ENCODE measurements around the gene SHD.
"Not testable (repeated sequence)": the region's sequence is repeated elsewhere in the genome, so short reads cannot be mapped to it uniquely, and the experiment has no call there.

The SHD gene

DNA sequence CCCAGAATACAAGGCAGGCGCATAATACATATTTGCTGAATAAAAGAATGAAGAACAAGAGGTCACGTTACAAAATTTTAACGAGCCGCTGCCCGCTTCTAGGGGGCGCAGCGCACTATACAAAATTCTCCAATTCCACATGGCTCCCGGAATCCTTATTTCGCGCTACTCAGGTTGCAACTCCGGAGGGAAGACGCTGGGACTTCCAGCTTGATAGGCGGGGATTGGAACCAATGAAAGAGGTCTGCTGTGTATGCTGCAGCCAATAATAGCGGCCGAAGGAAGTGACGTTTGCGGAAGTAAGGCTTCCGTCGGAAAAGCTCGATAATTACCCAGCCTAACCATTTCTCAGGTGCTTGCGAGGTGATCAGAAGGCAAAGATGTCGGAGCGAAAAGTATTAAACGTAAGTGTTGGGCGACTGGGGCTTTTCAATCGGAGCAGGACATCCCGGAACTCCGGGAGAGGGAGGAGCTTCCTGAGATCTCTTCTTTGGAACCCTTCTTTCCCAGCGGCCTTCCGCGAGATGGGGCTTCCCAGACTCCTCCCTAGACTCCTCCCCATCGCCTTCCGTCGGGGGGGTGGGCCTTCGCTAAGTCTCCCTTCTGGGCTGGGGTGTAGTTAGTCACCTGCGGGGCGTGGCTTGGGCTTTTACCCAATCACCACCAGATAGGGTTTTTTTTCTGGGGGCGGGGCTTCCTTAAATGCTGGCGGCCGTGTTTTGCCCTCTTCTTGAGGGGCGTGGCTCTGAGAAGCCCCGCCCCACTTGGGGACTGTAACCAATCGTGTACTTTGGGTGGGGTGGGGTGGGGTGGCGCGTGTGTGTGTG is 32.1 kb upstream of the SHD start, which contains the start of gene YJU2:
YJU2 (plus strand) TSS at position 314 of the 827 bp plus-strand sequence; CDS start at position 381, 67 bp downstream.
- Mint-ChIP-seq H3K27ac (peak within 1 kb of the TSS; percentile 99), H3K4me1 (ENCODE audit: low read depth in 2 of 2) (peaks cover 4 to 23% of the 10 kb centered on the region in 2 donors), H3K36me3 (ENCODE audit: insufficient read depth) (peaks cover 62% of the 10 kb centered on the region), H3K4me3 (peak within 1 kb of the TSS; percentile 87 to 91), H3K9me3 (peaks cover 0 to 1% of the 10 kb centered on the region in 2 donors), H3K27me3 (peaks cover 0 to 2% of the 10 kb centered on the region in 2 donors)
- peak; percentile 98 to 100 (median 99) for DNase-seq
- ATAC-seq (replicated peaks) = peak; percentile 92

DNA sequence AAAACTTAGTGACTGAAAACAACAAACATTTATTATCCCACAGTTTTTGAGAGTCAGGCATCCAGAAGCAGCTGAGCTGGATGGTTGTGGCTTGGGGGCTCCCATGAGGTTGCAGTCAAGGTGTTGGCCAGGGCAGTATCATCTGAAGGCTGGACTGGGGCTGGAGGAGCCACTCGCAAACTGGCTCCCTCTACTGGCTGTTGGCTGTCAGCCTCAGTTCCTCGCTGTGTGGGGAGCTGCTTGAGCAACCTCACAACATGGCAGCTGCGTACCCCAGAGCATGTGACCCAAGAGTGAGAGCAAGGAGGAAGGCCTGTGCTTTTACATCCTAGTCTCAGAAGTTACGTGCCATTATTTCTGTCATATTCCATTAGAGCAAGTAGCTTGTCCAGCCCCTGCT is 22.5 kb upstream of the SHD start:
- peaks cover 1 to 6% of the 10 kb centered on the region in 2 donors for H3K4me1 Mint-ChIP-seq (ENCODE audit: low read depth in 2 of 2)
- H3K36me3 Mint-ChIP-seq (ENCODE audit: insufficient read depth) = peaks cover 99% of the 10 kb centered on the region
- no peak for DNase-seq
- no peak overlapping the region for H3K4me3 Mint-ChIP-seq
- H3K9me3 Mint-ChIP-seq = peaks cover 0 to 2% of the 10 kb centered on the region in 2 donors
- no peak for ATAC-seq (replicated peaks)
- no peaks in the 10 kb centered on the region for H3K27me3 Mint-ChIP-seq
- H3K27ac Mint-ChIP-seq = no peak overlapping the region

DNA sequence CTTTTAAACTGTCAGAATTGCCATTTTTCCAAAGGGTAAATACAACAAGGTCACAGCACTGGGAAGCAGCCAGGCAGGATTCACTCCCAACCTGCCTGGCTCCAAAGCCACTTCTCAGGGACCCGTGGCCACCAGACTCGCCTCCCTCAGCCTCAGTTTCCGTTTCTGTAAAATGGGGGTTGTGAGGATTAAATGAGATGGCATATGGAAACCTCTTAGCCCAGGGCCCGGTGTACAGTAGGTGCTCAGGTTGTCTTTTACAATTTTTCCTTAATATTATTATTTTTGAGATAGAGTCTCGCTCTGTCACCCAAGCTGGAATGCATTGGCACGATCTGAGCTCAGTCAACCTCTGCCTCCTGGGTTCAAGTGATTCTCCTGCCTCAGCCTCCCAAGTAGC is 22.0 kb upstream of the SHD start:
- Mint-ChIP-seq H3K36me3 (ENCODE audit: insufficient read depth) (peaks cover 99% of the 10 kb centered on the region), H3K27me3 (no peaks in the 10 kb centered on the region), H3K4me3 (no peak overlapping the region), H3K4me1 (ENCODE audit: low read depth in 2 of 2) (peaks cover 1 to 6% of the 10 kb centered on the region in 2 donors), H3K27ac (no peak overlapping the region), H3K9me3 (peaks cover 0 to 2% of the 10 kb centered on the region in 2 donors)
- ATAC-seq (replicated peaks) (no peak), DNase-seq (no peak)

DNA sequence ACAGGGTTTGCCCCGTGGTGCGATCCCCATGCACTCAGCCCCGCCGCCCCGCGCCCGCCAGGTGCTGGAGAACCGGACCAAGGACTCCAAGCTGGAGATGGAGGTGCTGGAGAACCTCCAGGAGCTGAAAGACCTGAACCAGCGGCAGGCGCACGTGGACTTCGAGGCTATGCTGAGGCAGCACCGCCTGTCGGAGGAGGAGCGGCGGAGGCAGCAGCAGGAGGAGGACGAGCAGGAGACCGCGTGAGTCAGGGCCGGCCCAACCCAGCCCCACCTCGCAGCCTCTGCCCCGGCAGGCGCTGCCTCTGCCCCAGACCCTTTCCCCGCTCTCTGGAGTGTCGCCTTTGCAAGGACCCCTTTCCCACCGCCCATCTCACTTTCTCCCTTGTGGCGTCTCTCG is 20.9 kb upstream of the SHD start:
- H3K4me3 Mint-ChIP-seq = no peak overlapping the region
- peaks cover 0 to 2% of the 10 kb centered on the region in 2 donors for H3K9me3 Mint-ChIP-seq
- DNase-seq (no peak), ATAC-seq (replicated peaks) (no peak)
- no peaks in the 10 kb centered on the region for H3K27me3 Mint-ChIP-seq
- peaks cover 1 to 6% of the 10 kb centered on the region in 2 donors for H3K4me1 Mint-ChIP-seq (ENCODE audit: low read depth in 2 of 2)
- peaks cover 99% of the 10 kb centered on the region for H3K36me3 Mint-ChIP-seq (ENCODE audit: insufficient read depth)
- peak overlapping the region in 1 of 2 donors; percentile 78 for H3K27ac Mint-ChIP-seq

GRCh38 chr19:4260613-4261191 is 18.4 kb upstream of the SHD start:
- no peak for ATAC-seq (replicated peaks)
- Mint-ChIP-seq H3K36me3 (ENCODE audit: insufficient read depth) (peaks cover 98% of the 10 kb centered on the region), H3K9me3 (no peaks in the 10 kb centered on the region), H3K27me3 (no peaks in the 10 kb centered on the region), H3K4me3 (no peak overlapping the region), H3K4me1 (ENCODE audit: low read depth in 2 of 2) (peaks cover 10% of the 10 kb centered on the region in 2 donors), H3K27ac (no peak overlapping the region)
- DNase-seq = no peak

GRCh38 chr19:4264812-4265211 is 14.3 kb upstream of the SHD start:
- Mint-ChIP-seq H3K4me1 (ENCODE audit: low read depth in 2 of 2) (peaks cover 25 to 26% of the 10 kb centered on the region in 2 donors), H3K36me3 (ENCODE audit: insufficient read depth) (peaks cover 90% of the 10 kb centered on the region), H3K27me3 (no peaks in the 10 kb centered on the region), H3K27ac (peak overlapping the region; percentile 12 to 92), H3K4me3 (peak overlapping the region; percentile 48 to 71), H3K9me3 (no peaks in the 10 kb centered on the region)
- ATAC-seq (replicated peaks) (peak; percentile 84), DNase-seq (no peak)

GRCh38 chr19:4266253-4267000 is 12.6 kb upstream of the SHD start:
- peak overlapping the region; percentile 10 to 66 for H3K4me3 Mint-ChIP-seq
- H3K36me3 Mint-ChIP-seq (ENCODE audit: insufficient read depth) = peaks cover 83% of the 10 kb centered on the region
- H3K4me1 Mint-ChIP-seq (ENCODE audit: low read depth in 2 of 2) = peaks cover 24 to 25% of the 10 kb centered on the region in 2 donors
- ATAC-seq (replicated peaks) = no peak
- H3K27ac Mint-ChIP-seq = peak overlapping the region; percentile 58 to 79
- no peak for DNase-seq
- H3K27me3 Mint-ChIP-seq = no peaks in the 10 kb centered on the region
- H3K9me3 Mint-ChIP-seq = no peaks in the 10 kb centered on the region

- ATAC-seq (replicated peaks) = peak; percentile 38
- peak; percentile 42 to 52 (median 48) for DNase-seq
- no peaks in the 10 kb centered on the region for H3K9me3 Mint-ChIP-seq
- peaks cover 74% of the 10 kb centered on the region for H3K36me3 Mint-ChIP-seq (ENCODE audit: insufficient read depth)
- H3K4me3 Mint-ChIP-seq = no peak overlapping the region
- no peaks in the 10 kb centered on the region for H3K27me3 Mint-ChIP-seq
- peak overlapping the region in 1 of 2 donors; percentile 71 for H3K27ac Mint-ChIP-seq
- H3K4me1 Mint-ChIP-seq (ENCODE audit: low read depth in 2 of 2) = peaks cover 24 to 25% of the 10 kb centered on the region in 2 donors
Measured at GRCh38 chr19:4267101-4267900, 11.8 kb upstream of the SHD start.

DNA sequence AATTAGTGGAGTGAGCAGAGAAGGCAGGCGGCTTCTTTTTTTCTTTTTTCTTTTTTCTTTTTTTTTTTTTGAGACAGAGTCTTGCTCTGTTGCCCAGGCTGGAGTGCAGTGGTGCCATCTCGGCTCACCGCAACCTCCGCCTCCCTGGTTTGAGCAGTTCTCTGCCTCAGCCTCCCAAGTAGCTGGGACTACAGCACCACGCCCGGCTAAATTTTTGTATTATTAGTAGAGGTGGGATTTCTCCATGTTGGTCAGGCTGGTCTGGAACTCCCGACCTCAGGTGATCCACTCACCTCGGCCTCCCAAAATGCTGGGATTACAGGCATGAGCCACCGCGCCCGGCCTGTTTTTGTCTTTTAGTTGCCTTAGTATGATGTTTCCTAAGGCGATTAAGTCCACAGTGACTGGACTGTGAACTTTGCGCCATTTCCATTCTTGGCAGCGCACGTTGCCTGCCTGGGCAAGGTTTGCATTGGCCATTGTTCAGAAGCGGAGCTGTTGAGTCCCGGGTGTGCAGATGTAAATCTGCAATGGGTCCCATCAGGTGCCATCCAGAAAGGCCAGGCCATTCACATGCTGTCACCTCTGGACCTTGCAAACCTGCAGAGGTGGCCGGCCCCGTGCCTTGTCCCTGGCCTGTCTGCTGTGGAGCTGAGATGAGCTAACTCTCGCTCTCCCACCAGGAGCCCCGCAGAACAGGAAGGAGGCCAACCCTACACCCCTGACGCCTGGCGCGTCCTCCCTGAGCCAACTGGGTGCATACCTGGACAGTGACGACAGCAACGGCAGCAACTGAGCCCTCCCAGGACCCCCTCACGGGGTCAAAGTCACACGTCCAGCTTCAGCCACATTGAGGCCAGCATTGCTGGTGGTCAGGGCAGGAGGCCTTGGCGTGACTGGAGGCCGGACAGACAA is 10.9 kb upstream of the SHD start:
- Mint-ChIP-seq H3K9me3 (no peaks in the 10 kb centered on the region), H3K4me1 (ENCODE audit: low read depth in 2 of 2) (peaks cover 24 to 25% of the 10 kb centered on the region in 2 donors), H3K27me3 (no peaks in the 10 kb centered on the region), H3K36me3 (ENCODE audit: insufficient read depth) (peaks cover 69% of the 10 kb centered on the region), H3K4me3 (no peak overlapping the region), H3K27ac (peak overlapping the region in 1 of 2 donors; percentile 71)
- ATAC-seq (replicated peaks) (no peak), DNase-seq (no peak)

- DNase-seq (no peak), ATAC-seq (replicated peaks) (no peak)
- Mint-ChIP-seq H3K36me3 (ENCODE audit: insufficient read depth) (peaks cover 61% of the 10 kb centered on the region), H3K27ac (peak overlapping the region in 1 of 2 donors; percentile 26), H3K9me3 (no peaks in the 10 kb centered on the region), H3K4me1 (ENCODE audit: low read depth in 2 of 2) (peaks cover 24 to 25% of the 10 kb centered on the region in 2 donors), H3K4me3 (no peak overlapping the region), H3K27me3 (no peaks in the 10 kb centered on the region)
Measured at GRCh38 chr19:4268816-4269430, 10.1 kb upstream of the SHD start.

GRCh38 chr19:4272894-4273293 is 6.2 kb upstream of the SHD start:
- Mint-ChIP-seq H3K4me3 (no peak overlapping the region), H3K36me3 (ENCODE audit: insufficient read depth) (peaks cover 26% of the 10 kb centered on the region), H3K9me3 (no peaks in the 10 kb centered on the region), H3K4me1 (ENCODE audit: low read depth in 2 of 2) (peaks cover 0 to 4% of the 10 kb centered on the region in 2 donors), H3K27ac (peak overlapping the region in 1 of 2 donors; percentile 69), H3K27me3 (peaks cover 0 to 6% of the 10 kb centered on the region in 2 donors)
- DNase-seq (no peak), ATAC-seq (replicated peaks) (no peak)

- not testable (repeated sequence) for H3K9me3 Mint-ChIP-seq; H3K27ac Mint-ChIP-seq; H3K4me1 Mint-ChIP-seq (ENCODE audit: low read depth in 2 of 2); DNase-seq; ATAC-seq (replicated peaks); H3K4me3 Mint-ChIP-seq
- Mint-ChIP-seq H3K36me3 (ENCODE audit: insufficient read depth) (peaks cover 17% of the 10 kb centered on the region), H3K27me3 (peaks cover 0 to 16% of the 10 kb centered on the region in 2 donors)
Measured at GRCh38 chr19:4274321-4274686, 4.8 kb upstream of the SHD start.

All from effector memory CD8-positive, alpha-beta T cell (primary cell).